NCI-H1092 treated with DMSO at 0.1 percent for 48 hours (cell line): ENCODE measurements around the gene HPD.

Experiments
- DNase-seq: peaks from one replicate; lab custom pipeline; 2025; lab: John Stamatoyannopoulos, UW

Gene HPD

GRCh38 chr12:121810833-121811433 lies 47.7 kb downstream of the HPD start:
- DNase-seq = no peak

- DNase-seq = no peak
Measured at GRCh38 chr12:121810234-121810817, 48.3 kb downstream of the HPD start.

- DNase-seq = no peak
Measured at GRCh38 chr12:121809712-121810116, 48.9 kb downstream of the HPD start.

GRCh38 chr12:121808623-121809022 lies 50.0 kb downstream of the HPD start:
- no peak for DNase-seq

GRCh38 chr12:121807642-121808347 lies 50.9 kb downstream of the HPD start:
- DNase-seq = no peak

GRCh38 chr12:121806546-121807423 lies 51.9 kb downstream of the HPD start:
- no peak for DNase-seq

GRCh38 chr12:121806009-121806545 lies 52.6 kb downstream of the HPD start:
- DNase-seq = no peak

- DNase-seq = no peak
Measured at GRCh38 chr12:121805171-121806008, 53.3 kb downstream of the HPD start.

- DNase-seq = peak; percentile 7
Measured at GRCh38 chr12:121804417-121805111, 54.1 kb downstream of the HPD start.

GRCh38 chr12:121803861-121804416 lies 54.7 kb downstream of the HPD start, which contains the start of gene SETD1B:
Gene SETD1B, plus strand, starts transcription at chr12:121804009. Its CDS starts 729 bp downstream, at chr12:121804738.
- DNase-seq = no peak

- DNase-seq = peak; percentile 94
Measured at GRCh38 chr12:121802843-121803698, 55.6 kb downstream of the HPD start.

GRCh38 chr12:121802485-121802842 lies 56.2 kb downstream of the HPD start:
- DNase-seq = no peak

GRCh38 chr12:121801595-121802484 lies 56.8 kb downstream of the HPD start:
- peak; percentile 51 for DNase-seq

GRCh38 chr12:121800694-121801594 lies 57.7 kb downstream of the HPD start:
- DNase-seq = peak; percentile 26

GRCh38 chr12:121799842-121800693 lies 58.6 kb downstream of the HPD start:
- peak; percentile 35 for DNase-seq

GRCh38 chr12:121799156-121799841 lies 59.4 kb downstream of the HPD start:
- DNase-seq = peak; percentile 59
